Middle frontal gyrus (tissue), 1 donor: ENCODE results near the gene SULF2.
"Not testable (repeated sequence)": the region's sequence is repeated elsewhere in the genome, so short reads cannot be mapped to it uniquely, and the experiment has no call there.

ENCODE experiments used
- DNase-seq: peaks from one replicate; pipeline ENCODE4 v3.0.0-alpha.2; 2015; ENCODE audit warnings: low spot score; ENCODE audit errors: extremely low spot score

Gene SULF2

DNA sequence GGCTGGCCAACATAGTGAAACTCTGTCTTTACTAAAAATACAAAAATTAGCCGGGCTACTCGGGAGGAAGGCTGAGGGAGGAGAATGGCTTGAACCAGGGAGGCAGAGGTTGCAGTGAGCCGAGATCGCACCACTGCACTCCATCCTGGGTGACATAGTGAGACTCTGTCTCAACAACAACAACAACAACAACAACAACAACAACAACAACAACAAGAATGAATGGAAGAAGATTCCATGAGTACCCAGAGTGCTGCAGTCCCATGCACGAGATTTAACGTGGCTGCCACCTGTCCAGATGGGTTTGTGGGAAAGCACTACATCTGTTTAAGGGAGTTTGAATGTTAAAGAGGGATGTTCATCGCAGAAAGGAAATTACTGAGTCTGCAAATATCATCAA, 19.7 kb upstream of the SULF2 start:
- not testable (repeated sequence) for DNase-seq

DNA sequence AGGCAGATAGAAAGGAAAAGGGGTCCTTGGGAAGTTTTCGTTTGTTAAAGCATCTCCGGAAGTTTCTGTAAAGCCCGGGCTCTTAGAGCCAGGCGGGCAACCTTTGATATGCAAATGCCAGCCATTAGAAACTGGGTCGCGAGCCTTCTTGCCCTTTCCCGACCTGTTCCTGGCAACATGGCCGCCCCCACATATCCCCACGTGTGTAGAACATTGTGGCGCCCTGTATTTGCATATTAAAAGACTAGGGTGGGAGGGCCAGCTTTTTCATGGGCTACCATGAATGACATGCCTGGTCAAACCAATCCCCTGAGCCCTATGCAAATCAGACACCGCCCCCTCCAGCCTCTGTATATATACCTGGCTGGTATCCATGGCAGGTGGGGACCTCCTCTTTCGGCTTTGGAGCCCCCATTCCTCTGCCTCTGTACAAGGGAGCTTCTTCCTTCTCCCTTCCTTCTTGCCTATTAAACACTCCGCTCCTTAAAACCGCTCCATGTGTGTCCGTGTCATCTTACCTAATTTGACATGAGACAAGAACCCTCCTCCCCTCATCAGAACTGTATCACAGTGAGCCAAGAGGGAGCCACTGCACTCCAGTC, 19.0 kb upstream of the SULF2 start:
- not testable (repeated sequence) for DNase-seq

DNA sequence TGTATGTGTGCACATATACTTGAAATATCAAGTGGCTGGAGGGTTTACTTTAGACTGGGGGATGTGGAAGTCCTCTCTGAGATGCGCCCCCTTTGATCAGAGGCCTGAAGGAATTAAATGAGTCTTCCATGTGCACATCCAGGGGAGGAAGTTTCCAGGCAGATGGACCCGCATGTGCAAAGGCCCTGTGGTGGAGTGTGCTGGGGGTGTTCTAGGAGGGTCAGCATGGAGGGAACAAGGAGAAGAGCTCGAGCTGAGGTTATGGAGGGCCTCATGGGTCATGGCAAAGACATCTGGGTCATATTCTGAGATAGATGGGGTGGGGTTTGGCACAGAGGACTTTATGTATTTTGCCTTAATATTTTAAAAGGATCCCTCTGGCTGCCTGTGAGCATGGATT, 17.7 kb upstream of the SULF2 start:
- no peak for DNase-seq

DNA sequence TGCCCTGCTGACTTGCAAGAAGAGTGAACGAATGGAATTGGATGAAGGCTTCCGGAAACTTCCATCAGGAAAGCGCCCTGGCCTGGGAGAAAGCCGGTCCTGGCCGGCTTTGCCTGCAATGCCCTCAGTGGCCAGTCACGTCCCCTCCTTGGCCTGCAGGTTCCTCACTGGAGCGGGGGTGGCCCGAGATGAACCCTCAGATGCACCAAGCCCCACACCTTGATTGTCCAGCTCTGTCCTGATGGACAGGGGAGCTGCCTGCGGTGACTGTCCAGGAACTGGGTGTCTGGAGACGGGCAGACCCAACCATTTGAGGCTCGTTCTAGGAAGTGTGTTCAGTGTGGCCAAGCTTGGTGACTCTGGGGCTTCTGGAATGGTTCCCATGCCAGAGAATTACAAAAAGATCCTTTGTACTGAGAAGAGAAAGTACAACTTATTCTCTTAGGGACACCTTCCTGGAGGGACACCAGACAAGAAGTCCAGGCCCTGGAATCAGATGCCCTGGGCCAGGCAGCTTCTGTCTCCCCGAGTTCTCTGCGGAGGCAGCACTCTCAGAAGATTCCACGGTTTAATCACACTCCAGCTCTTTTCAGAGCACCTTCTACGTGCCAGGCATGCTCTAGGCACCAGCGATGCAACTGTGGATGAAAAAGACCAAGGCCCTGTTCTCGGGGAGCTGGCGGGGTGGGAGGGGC, 17.1 kb upstream of the SULF2 start:
- no peak for DNase-seq

GRCh38 chr20:47801759-47802158, 16.5 kb upstream of the SULF2 start:
- DNase-seq = no peak

GRCh38 chr20:47801079-47801478, 15.8 kb upstream of the SULF2 start:
- no peak for DNase-seq

- no peak for DNase-seq
Observed at GRCh38 chr20:47800623-47801022, 15.3 kb upstream of the SULF2 start.

- no peak for DNase-seq
Observed at GRCh38 chr20:47799116-47799715, 13.9 kb upstream of the SULF2 start.

DNA sequence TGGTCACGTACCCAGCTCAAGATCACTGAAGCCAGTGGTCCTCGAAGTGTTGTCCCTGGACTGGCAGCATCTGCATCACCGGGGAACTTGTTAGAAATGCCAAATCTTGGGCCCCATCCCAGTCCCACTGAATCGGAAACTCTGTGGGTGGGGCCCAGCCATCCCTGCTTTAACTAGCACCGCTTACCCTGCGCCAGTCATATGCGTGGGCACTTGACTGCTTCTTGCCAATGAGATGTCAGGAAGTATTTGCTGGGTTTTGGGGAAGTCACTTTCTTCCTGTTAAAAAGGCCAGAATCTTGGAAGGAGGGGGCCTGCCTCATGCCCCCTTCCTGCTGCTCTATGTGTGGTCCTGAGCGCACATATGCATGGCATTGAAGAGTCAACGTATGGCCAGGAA, 11.7 kb upstream of the SULF2 start:
- DNase-seq = no peak

GRCh38 chr20:47795214-47795907, 10.1 kb upstream of the SULF2 start:
- no peak for DNase-seq

- not testable (repeated sequence) for DNase-seq
Observed at GRCh38 chr20:47794264-47794663, 9.0 kb upstream of the SULF2 start.

DNA sequence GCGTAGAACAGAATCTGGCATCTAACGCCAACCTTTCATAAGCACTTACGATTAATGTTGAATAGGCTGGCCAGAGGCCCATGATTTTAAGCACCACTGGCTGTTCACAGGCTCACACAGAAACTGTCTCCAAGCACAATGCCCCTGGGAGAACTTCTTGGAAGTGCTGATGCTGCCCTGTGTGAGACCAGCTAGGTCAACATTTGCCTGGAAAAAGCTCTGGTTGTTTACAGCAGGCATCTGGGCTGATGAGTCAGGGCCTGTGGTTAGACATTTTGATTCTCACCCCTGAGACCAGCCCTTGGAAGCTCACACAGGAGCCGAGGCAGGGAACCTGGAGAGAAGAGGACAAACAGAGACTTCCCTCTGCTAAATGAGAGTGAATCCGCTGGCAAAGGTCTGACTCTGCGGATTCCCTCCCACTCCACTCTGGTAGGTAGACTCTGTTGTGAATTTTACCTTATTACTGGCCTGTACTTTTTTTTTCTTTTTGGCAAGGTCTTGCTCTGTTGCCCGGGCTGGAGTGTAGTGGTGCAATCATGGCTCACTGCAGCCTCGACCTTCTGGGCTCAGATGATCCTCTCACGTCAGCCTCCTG, 6.8 kb upstream of the SULF2 start:
- DNase-seq = no peak

DNA sequence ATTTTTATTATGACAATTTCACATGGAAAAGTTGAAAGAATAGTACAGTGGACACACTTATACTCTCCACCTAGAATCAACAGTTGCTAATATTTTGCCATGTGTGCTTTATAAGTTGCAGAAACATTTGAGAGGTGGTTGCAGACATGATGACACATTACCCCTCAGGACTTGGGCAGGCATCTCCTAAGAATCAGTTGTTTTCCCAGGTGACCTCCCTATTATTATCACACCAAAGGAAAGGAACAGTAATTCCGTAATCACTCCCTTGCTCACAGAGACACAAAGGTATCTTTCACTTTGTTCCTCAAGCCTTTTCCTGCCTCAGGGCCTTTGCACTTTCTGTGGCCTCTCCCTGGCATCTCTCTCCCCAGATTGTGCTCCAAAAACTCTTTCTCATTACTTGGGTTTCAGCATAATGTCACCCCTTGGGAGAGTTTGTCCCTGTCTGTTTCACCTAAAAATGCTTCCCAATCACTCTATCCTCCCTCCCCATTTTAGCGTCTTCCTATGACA, 5.9 kb upstream of the SULF2 start:
- DNase-seq = no peak

DNA sequence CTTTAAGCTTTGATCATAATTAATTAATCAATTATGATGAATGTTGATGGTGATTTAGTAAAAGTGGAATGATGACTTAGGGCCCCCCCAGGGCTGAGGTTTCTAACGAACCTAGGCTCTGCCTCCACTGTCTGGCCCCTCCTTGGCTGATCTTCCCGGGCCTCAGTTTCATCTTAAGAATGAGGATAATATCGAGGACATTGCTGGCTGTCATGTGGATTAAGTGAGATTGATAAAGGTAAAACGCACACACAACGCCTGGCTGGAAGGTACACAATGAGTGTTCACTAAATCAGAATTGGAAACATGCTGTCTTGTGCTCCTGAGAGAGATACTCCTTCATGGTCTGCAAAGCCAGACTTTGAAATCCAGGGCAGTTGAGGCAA, 5.3 kb upstream of the SULF2 start:
- DNase-seq = no peak

DNA sequence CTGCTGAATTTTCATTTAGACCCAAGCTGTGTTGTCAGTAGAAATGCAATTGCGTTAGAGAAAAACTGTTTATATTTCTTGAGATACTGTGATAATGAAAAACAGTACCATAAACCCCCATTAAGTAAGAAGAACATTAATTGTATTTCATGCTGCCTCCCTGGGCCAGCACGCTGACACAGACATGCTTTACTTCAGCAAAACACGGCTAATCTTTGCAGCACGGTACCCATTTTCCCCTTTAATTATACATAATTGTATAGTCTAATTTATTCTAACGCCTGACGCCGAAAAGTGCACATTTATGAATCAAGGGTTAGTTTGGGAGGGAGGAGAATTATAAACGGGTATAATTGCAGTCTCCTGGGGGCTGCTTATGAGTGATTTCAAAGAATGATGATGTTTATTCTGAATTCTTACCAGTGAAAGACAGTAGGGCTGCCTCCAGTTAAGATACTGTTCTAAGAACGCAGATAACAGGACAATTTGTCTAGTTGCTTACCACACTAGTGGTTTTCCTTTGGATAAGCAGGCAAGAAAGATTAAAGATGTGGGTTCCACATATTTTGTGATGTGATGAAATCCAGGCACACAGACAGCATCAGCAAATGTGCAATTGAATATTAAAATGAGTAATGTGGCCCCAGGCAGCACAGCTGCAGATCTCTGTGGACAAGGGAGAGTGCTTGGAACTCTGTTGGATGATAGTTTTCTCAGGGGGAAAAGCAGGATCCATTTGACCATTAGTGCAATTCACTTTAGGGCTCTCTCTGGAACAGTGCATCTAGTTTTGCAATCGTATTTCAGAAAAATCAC, 4.7 kb upstream of the SULF2 start:
- DNase-seq = no peak

DNA sequence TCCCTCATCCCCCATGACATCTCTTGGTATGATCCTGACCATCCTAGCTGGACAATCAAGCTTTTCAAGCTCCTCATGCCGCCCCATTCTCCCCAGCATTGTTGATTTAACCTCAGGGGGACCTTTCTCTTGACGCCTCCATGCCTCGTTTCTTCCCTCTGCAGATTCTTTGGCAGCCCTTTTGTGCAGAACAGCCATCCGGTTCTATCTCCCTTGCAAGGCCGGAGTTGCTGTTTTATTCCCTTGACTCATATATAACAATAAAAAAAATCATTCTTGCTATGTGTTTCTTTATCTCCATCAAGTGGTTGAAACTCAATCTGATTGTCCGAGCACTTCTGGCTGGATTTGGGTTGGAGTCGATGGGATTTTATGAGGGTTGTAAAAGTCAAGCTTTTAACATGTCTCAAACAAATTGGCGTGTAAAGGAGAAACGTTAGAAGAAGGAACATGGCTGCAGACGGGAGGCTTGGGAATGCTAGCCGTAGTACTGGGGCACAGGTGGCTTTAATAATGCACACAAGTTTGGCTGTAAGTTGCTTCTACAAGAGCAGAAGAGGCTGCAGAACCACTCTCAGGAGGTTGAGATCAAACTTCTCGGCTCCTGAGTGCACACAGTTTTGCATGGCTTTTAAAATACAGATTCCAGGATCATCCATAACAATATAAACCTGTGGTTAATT, 3.9 kb upstream of the SULF2 start:
- no peak for DNase-seq

- DNase-seq = no peak
Observed at GRCh38 chr20:47788741-47789080, 3.4 kb upstream of the SULF2 start.

DNA sequence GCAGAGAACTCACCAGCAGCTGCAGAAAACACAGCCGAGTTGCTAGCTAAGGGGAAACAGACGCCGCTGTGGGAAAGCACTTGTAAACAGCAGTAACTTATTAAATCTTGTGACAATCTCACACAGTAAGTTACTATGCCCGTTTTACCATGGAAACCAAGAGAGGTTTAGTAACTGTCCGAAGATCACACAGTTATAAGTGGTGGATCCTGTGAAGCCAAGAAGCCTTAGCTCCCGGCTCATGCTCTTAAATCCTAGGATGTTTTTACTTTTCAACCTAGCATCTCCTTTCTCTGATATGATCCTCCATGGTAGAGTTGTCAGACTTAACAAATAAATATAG, 1.5 kb upstream of the SULF2 start:
- DNase-seq = no peak

- DNase-seq = peak; percentile 53
Observed at GRCh38 chr20:47785854-47786764, 828 bp upstream of the SULF2 start.
